Breast epithelium (tissue), 3 donors: Measurements from ENCODE around the gene CBLN3.

Experiments
- CTCF ChIP-seq, 3 donors: fragments of 450-650 bp; IDR thresholded peaks; one replicate each; pipeline ENCODE4 v1.5.1; 2016 to 2017; ENCODE audit warnings: antibody characterized with exemption in 3 of 3, mild to moderate bottlenecking in 3 of 3, moderate library complexity in 3 of 3
- POLR2A ChIP-seq: fragments of 450-650 bp; IDR thresholded peaks from one replicate; pipeline ENCODE4 v1.6.1; 2016; ENCODE audit warnings: antibody characterized with exemption, mild to moderate bottlenecking, moderate library complexity
- POLR2AphosphoS5 ChIP-seq, 3 donors: sonication (generic); formaldehyde crosslinking; IDR thresholded peaks; one replicate each; pipeline ENCODE4 v1.6.1; 2017; ENCODE audit warnings: antibody characterized with exemption in 3 of 3

GRCh38 chr14:24461336-24461735 is 31.9 kb upstream of the CBLN3 start:
- TF ChIP-seq CTCF (IDR thresholded peaks at IDR 0.05) (no peak), POLR2A (no peak), POLR2AphosphoS5 (IDR thresholded peaks at IDR 0.05) (no peak)
